Lung (tissue), 12 donors: ENCODE data around the gene RING1. TPM values are rescaled to one million over a fixed set of nuclear protein-coding genes. Genes with fewer than 3 reads are reported as not detected.

Experiments used
- ATAC-seq: fragments of 200-7000 bp; cut with Tn5 transposase; one replicate; pipeline ENCODE4 v1.9.1; 2020; ENCODE audit warnings: moderate number of reproducible peaks; ENCODE audit not compliant: insufficient read depth, low FRiP score
- DNase-seq, 3 donors: peaks; one replicate each; pipeline ENCODE4 v3.0.0-alpha.2; 2013 to 2017
- H3K27ac ChIP-seq, 2 donors: one replicate each; pipeline ENCODE4 v1.5.1; 2013; ENCODE audit warnings: mild to moderate bottlenecking in 2 of 2, moderate library complexity in 2 of 2, control low read depth in 1 of 2, inconsistent platforms in 1 of 2, low read depth in 1 of 2, low read length in 1 of 2
- H3K27me3 ChIP-seq, 3 donors: one replicate each; pipeline ENCODE4 v1.5.1; 2013; ENCODE audit warnings: low read length in 2 of 3; ENCODE audit not compliant: control insufficient read depth in 3 of 3, insufficient read depth in 3 of 3
- H3K36me3 ChIP-seq, 4 donors: one replicate each; pipeline ENCODE4 v1.5.1; 2013; ENCODE audit warnings: low read length in 4 of 4, mild to moderate bottlenecking in 1 of 4, moderate library complexity in 1 of 4; ENCODE audit not compliant: control insufficient read depth in 4 of 4, insufficient read depth in 4 of 4
- H3K4me1 ChIP-seq, 5 donors: one replicate each; pipeline ENCODE4 v1.5.1; 2013; ENCODE audit warnings: low read length in 5 of 5, mild to moderate bottlenecking in 2 of 5, moderate library complexity in 1 of 5; ENCODE audit not compliant: control insufficient read depth in 5 of 5, insufficient read depth in 5 of 5
- H3K4me3 ChIP-seq: one replicate; pipeline ENCODE4 v1.5.1; 2013; ENCODE audit warnings: mild to moderate bottlenecking, control low read depth, moderate library complexity
- H3K9ac ChIP-seq, 2 donors: one replicate each; pipeline ENCODE4 v1.5.1; 2013; ENCODE audit warnings: low read length in 2 of 2, control low read depth in 1 of 2; ENCODE audit not compliant: insufficient read depth in 1 of 2
- H3K9me3 ChIP-seq, 4 donors: one replicate each; pipeline ENCODE4 v1.5.1; 2013; ENCODE audit warnings: low read length in 3 of 4, mild to moderate bottlenecking in 1 of 4, moderate library complexity in 1 of 4; ENCODE audit not compliant: control insufficient read depth in 4 of 4, insufficient read depth in 3 of 4
- CTCF ChIP-seq: IDR thresholded peaks from 2 replicates; pipeline ENCODE4 v1.5.1; 2012; ENCODE audit warnings: mild to moderate bottlenecking; ENCODE audit errors: control extremely low read depth, extremely low read depth
- WGBS, 2 donors: extraction: QIAGEN DNeasy Blood & Tissue Kit; methylation state at CpG; one replicate each; pipeline ENCODE4 v1.1.7; 2013; 5-methylcytosine and 5-hydroxymethylcytosine counted together
- polyA plus RNA-seq, 2 donors: library from polyadenylated mRNA; stranded (reverse); fragments of 200-250 nt; gene quantifications; one replicate each; pipeline ENCODE4 v1.2.1, GENCODE V29; 2013
- total RNA-seq, 2 donors: library from RNA; depleted of rRNA in 1 of 2; stranded (reverse); fragments of >200 nt in 1 of 2; gene quantifications; one replicate each; pipeline ENCODE4 v1.2.1, GENCODE V29; 2014 to 2021
- donor health status: control.
- donor health status: control.
- donor health status: Bipolar disorder and iron deficiency.
- donor health status: healthy.
- donor health status: DM: yes; HTN: yes; CAD: no.

The RING1 gene
- total and polyA plus RNA-seq, 4 donors, result 30.0 to 46.6 (median 38.9) TPM

- H3K4me1 ChIP-seq, result no peaks in the 10 kb centered on the region
- WGBS, 2 donors, result 93% methylated on average over 10 of the region's 10 CpGs
- no peaks in the 10 kb centered on the region for H3K9me3 ChIP-seq
- no peak overlapping the region for H3K4me3 ChIP-seq
- H3K9ac ChIP-seq, result no peak overlapping the region
- no peak overlapping the region for H3K27ac ChIP-seq
- ATAC-seq (no peak), DNase-seq (no peak)
- TF ChIP-seq CTCF, result no peak
- no peaks in the 10 kb centered on the region for H3K27me3 ChIP-seq
- H3K36me3 ChIP-seq, result no peaks in the 10 kb centered on the region
Observed at GRCh38 chr6:33169291-33170175, 38.8 kb upstream of the RING1 start.

DNA sequence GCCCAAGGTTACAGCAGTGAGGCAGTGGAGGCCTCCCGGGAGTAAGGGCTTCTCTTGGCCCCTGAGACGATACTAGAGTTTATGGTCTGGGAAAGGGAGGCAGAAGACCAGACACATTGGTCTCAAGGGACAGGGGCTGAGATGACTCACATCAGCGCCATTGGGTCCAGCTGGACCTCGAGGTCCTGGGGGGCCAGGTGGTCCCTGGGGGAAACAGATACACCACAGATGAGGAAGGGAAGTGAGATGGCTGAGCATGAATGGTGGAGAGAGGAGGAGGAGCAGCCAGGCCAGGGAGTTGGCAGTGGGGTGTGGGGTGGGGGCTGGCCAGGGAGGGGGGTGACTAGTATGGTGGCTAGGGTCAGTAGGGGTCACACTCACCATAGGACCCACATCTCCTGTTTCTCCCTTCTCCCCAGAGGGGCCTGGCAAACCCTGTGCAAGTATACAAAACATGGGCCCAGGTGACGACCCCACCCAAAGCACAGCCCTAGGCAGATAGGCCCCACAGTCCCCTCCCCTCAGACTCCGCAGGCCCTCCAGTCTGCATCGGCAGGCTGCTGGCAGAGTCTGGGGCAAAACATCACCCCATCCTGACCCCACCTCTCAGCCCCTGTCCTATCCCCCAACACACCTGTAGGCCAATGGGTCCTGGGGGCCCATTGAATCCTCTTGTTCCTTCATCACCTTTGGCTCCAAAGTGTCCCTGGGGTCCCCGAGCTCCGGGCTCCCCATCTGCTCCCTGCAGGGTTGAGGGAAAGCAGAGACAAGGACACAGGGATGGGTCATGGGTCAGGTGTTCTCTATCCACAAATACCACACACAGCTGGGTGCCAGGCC is 37.9 kb upstream of the RING1 start:
- ATAC-seq (no peak), DNase-seq (no peak)
- WGBS, 2 donors, result 87 to 88% methylated on average over 9 of the region's 9 CpGs
- no peaks in the 10 kb centered on the region for H3K4me1 ChIP-seq
- no peak overlapping the region for H3K9ac ChIP-seq
- H3K36me3 ChIP-seq, result no peaks in the 10 kb centered on the region
- TF ChIP-seq CTCF, result no peak
- H3K27me3 ChIP-seq, result no peaks in the 10 kb centered on the region
- no peak overlapping the region for H3K27ac ChIP-seq
- H3K9me3 ChIP-seq, result no peaks in the 10 kb centered on the region
- H3K4me3 ChIP-seq, result no peak overlapping the region

DNA sequence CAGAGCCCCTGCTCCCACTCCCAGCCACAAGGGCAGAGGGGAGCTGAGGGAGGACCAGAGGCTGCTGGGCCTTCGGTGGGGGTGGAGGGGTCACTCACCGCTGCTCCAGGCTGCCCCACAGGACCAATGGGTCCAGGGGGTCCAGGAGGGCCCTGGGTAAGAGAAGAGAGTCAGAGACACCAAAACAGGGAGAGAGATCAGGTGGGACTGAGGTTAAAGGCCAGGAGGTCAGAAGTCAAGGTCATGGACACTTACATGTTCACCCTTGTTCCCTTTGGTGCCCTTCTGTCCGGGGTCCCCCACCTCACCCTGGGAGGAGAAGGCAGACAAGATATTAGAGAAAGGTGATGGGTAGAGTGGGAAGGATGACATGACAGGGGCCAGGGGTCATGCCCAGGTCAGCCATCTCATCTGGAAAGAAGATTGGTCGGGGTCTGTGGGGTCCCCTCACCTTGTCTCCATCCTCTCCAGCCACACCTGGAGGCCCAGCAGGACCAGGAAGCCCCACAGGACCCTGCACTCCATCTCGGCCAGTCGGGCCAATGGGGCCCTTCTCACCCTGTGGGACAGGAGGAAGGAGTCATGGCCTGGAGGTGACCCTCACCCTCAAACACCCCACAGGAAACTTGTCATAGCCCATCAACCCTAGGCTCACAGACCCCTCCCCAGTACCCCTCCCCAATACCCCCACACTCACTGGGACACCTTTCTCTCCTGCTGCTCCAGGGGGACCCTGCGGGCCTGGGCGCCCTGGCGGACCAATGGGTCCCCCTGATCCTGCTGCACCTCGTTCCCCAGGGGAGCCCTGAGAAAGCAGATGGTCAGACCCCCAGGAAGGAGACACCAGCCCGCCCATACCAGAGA is 37.1 kb upstream of the RING1 start:
- Histone ChIP-seq H3K27ac (no peak overlapping the region), H3K4me1 (no peaks in the 10 kb centered on the region), H3K9ac (no peak overlapping the region), H3K9me3 (no peaks in the 10 kb centered on the region), H3K4me3 (no peak overlapping the region), H3K36me3 (no peaks in the 10 kb centered on the region), H3K27me3 (no peaks in the 10 kb centered on the region)
- ATAC-seq, result no peak
- DNase-seq, result no peak
- no peak for TF ChIP-seq CTCF
- 85 to 92% methylated on average over 10 to 11 of the region's 11 CpGs for WGBS, 2 donors
